Gastrocnemius medialis (tissue), 4 donors: ENCODE measurements around the gene RAB22A. TPM values are rescaled to one million over a fixed set of nuclear protein-coding genes. Genes with fewer than 3 reads are reported as not detected.

Experiments used
- ATAC-seq, 2 donors: fragments of 150-250 bp; one replicate each; pipeline ENCODE4 v1.9.1; 2016
- DNase-seq, 2 donors: peaks; one replicate each; pipeline ENCODE4 v3.0.0-alpha.2; 2019
- H3K27ac ChIP-seq, 4 donors: fragments of 200-600 bp; sonication (generic); 1 replicate in 1 of 4; 2 replicates in 3 of 4; pipeline ENCODE4 v1.5.1; 2016 to 2018; ENCODE audit warnings: mild to moderate bottlenecking in 2 of 4, moderate library complexity in 1 of 4
- H3K27me3 ChIP-seq, 3 donors: fragments of 200-600 bp; sonication (generic) in 2 of 3; 1 replicate in 1 of 3; 2 replicates in 2 of 3; pipeline versions ENCODE4 v1.5.1 to v1.6.0; 2016 to 2019; ENCODE audit warnings: mild to moderate bottlenecking in 1 of 3, moderate library complexity in 1 of 3
- H3K36me3 ChIP-seq, 2 donors: fragments of 200-600 bp; sonication (generic) in 1 of 2; one replicate each; pipeline ENCODE4 v1.5.1; 2017 to 2018
- H3K4me1 ChIP-seq, 2 donors: fragments of 200-600 bp; sonication (generic) in 1 of 2; one replicate each; pipeline ENCODE4 v1.5.1; 2016 to 2017; ENCODE audit warnings: mild to moderate bottlenecking in 2 of 2
- H3K4me3 ChIP-seq, 4 donors: fragments of 200-600 bp; sonication (generic) in 3 of 4; 1 replicate in 1 of 4; 2 replicates in 3 of 4; pipeline ENCODE4 v1.5.1; 2016 to 2019; ENCODE audit warnings: mild to moderate bottlenecking in 2 of 4
- H3K9me3 ChIP-seq, 3 donors: fragments of 200-600 bp; sonication (generic) in 2 of 3; 1 replicate in 1 of 3; 2 replicates in 2 of 3; pipeline ENCODE4 v1.5.1; 2016 to 2019
- CTCF ChIP-seq, 5 experiments: fragments of 450-650 bp in 3 of 5; fragments of 200-600 bp in 2 of 5; sonication (generic) in 2 of 5; IDR thresholded peaks in 4 of 5; conservative IDR thresholded peaks in 1 of 5; 1 replicate in 4 of 5; 2 replicates in 1 of 5; pipeline ENCODE4 v1.5.1; 2016 to 2019; ENCODE audit warnings: antibody characterized with exemption in 5 of 5, mild to moderate bottlenecking in 3 of 5, moderate library complexity in 3 of 5
- POLR2A ChIP-seq, 2 donors: fragments of 450-650 bp; IDR thresholded peaks; one replicate each; pipeline ENCODE4 v1.6.1; 2017; ENCODE audit warnings: antibody characterized with exemption in 2 of 2, mild to moderate bottlenecking in 2 of 2, moderate library complexity in 2 of 2
- in situ Hi-C, 4 donors: fragments of 200-750 bp; cut with MboI; loops; one replicate each; pipeline versions ENCODE4 v1.15.0 to v1.8.0; 2017; ENCODE audit warnings: low sequenced_read_pairs in 4 of 4
- intact Hi-C: fragments of 100-400 bp; cut with DNase I; formaldehyde crosslinking; loops from one replicate; pipeline ENCODE4 v1.15.1; 2023; ENCODE audit warnings: low total_unique reads
- total RNA-seq, 4 donors: library from RNA; depleted of rRNA; stranded (reverse); fragments of >200 nt; gene quantifications; one replicate each; pipeline versions ENCODE4 v1.1.0 to v1.2.3, GENCODE V29; 2016

RAB22A gene
- total RNA-seq, 4 donors from 2014 or later: 8.0 to 10.9 (median 9.3) TPM

GRCh38 chr20:58274384-58274783, 35.1 kb upstream of the RAB22A start:
- Histone ChIP-seq H3K27ac (no peak overlapping the region), H3K9me3 (no peaks in the 10 kb centered on the region), H3K4me3 (no peak overlapping the region), H3K27me3 (no peaks in the 10 kb centered on the region), H3K4me1 (no peaks in the 10 kb centered on the region), H3K36me3 (peaks cover 0 to 7% of the 10 kb centered on the region in 2 donors)
- intact Hi-C loops (no loop called here), in situ Hi-C loops (no loop called here)
- DNase-seq (no peak), ATAC-seq (no peak)
- no peak for TF ChIP-seq POLR2A (IDR thresholded peaks at IDR 0.05)
- no peak for TF ChIP-seq CTCF (IDR thresholded peaks at IDR 0.05 in 4 of 5, conservative IDR thresholded peaks at IDR 0.05 in 1 of 5)

- intact Hi-C loops: no loop called here
- no peak for TF ChIP-seq POLR2A (IDR thresholded peaks at IDR 0.05)
- TF ChIP-seq CTCF (IDR thresholded peaks at IDR 0.05 in 4 of 5, conservative IDR thresholded peaks at IDR 0.05 in 1 of 5): no peak
- H3K27ac ChIP-seq: no peak overlapping the region
- H3K36me3 ChIP-seq: no peaks in the 10 kb centered on the region
- ATAC-seq (no peak), DNase-seq (no peak)
- no peaks in the 10 kb centered on the region for H3K27me3 ChIP-seq
- no peaks in the 10 kb centered on the region for H3K9me3 ChIP-seq
- in situ Hi-C loops: loop anchor here in 1 of 4 donors (25.0 kb wide), 1 partner anchor 360 kb away; no protein-coding TSS in a partner anchor
- no peak overlapping the region for H3K4me3 ChIP-seq
- no peaks in the 10 kb centered on the region for H3K4me1 ChIP-seq
Observed at GRCh38 chr20:58277107-58277506, 32.4 kb upstream of the RAB22A start.

GRCh38 chr20:58277578-58278472, 31.7 kb upstream of the RAB22A start:
- intact Hi-C loops (no loop called here), in situ Hi-C loops (loop anchor here in 1 of 4 donors (25.0 kb wide), 1 partner anchor 359 kb away; no protein-coding TSS in a partner anchor)
- DNase-seq: no peak
- Histone ChIP-seq H3K4me1 (no peaks in the 10 kb centered on the region), H3K27ac (no peak overlapping the region), H3K27me3 (no peaks in the 10 kb centered on the region), H3K9me3 (no peaks in the 10 kb centered on the region), H3K4me3 (no peak overlapping the region), H3K36me3 (no peaks in the 10 kb centered on the region)
- no peak for ATAC-seq
- TF ChIP-seq POLR2A (IDR thresholded peaks at IDR 0.05) (no peak), CTCF (IDR thresholded peaks at IDR 0.05 in 4 of 5, conservative IDR thresholded peaks at IDR 0.05 in 1 of 5) (no peak)

DNA sequence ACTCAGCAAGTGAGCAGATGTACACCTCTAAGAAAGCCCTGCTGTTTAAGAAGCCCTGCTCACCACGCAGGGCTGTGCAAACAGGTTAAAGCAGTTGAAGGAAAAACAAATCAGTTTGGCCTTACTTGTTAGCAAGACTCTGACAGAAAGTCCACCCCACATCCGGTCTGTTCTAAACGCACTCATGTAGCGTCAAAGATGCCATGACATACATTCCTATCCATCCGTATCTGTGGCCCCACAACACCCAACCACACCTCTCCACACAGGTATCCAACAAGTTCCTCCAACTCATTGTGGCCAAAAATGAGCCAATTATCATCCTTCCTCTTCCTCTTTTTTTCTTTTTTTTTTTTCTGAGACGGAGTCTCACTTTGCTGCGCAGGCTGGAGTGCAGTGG, 22.8 kb upstream of the RAB22A start:
- in situ Hi-C loops (loop anchor here in 1 of 4 donors (25.0 kb wide), 1 partner anchor 351 kb away; no protein-coding TSS in a partner anchor), intact Hi-C loops (no loop called here)
- DNase-seq: no peak
- H3K4me3 ChIP-seq: no peak overlapping the region
- peaks cover 0 to 9% of the 10 kb centered on the region in 2 donors for H3K36me3 ChIP-seq
- no peak overlapping the region for H3K27ac ChIP-seq
- H3K4me1 ChIP-seq: no peaks in the 10 kb centered on the region
- no peak for TF ChIP-seq POLR2A (IDR thresholded peaks at IDR 0.05)
- no peak for TF ChIP-seq CTCF (IDR thresholded peaks at IDR 0.05 in 4 of 5, conservative IDR thresholded peaks at IDR 0.05 in 1 of 5)
- H3K9me3 ChIP-seq: no peaks in the 10 kb centered on the region
- no peaks in the 10 kb centered on the region for H3K27me3 ChIP-seq
- no peak for ATAC-seq
